ENCODE results near the gene WDR35.
"Not testable (repeated sequence)": the region's sequence is repeated elsewhere in the genome, so short reads cannot be mapped to it uniquely, and the experiment has no call there.

Gene WDR35

DNA sequence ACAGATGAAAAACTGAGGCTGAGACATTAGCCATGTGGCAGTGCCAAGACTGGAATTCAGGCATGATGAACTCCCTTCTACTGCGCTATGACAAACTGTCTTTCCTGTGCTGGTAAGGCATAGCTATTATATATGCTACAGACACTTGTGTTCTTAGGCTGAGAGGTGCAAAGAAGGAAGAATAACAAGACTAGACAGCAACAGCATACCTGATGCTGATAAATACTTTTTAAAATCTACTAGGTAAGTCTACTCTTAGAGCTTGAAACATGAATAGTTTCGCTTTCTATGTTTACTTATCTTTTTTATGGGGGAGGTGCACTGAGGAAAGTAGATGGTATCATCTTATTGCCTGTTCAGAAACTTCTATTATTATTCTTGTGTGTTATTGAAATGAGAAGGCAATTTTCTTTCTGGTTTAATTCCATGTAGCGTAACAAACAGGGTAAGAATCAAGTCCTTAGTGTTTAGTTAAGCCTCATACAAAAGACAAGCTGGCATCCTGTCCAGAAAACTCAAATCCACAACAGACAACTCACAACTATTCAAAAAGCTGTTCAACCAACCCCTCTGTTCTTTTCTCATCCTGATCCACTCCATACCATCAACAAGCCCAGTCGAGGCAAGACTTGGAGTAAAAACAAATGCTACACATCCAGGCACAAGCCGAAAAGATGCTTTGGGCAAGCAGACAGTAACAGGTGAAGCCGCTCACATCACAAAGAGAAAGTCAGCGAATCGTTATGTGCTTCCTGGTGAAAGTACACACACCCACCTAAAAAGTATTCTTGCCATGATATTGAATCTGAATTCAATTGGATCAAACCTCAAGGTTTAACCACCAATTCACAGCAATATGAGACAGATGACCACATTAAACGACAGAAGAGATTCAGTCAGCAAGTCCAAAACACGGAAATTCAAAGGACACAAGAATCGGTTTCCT lies 89.6 kb downstream of the WDR35 start:
- Histone ChIP-seq H3K4me1 (ENCODE audit: control insufficient read depth, insufficient read depth, low read length) (peaks cover 2% of the 10 kb centered on the region), H3K4me3 (ENCODE audit: low read depth, low read length) (peak overlapping the region; percentile 98)

DNA sequence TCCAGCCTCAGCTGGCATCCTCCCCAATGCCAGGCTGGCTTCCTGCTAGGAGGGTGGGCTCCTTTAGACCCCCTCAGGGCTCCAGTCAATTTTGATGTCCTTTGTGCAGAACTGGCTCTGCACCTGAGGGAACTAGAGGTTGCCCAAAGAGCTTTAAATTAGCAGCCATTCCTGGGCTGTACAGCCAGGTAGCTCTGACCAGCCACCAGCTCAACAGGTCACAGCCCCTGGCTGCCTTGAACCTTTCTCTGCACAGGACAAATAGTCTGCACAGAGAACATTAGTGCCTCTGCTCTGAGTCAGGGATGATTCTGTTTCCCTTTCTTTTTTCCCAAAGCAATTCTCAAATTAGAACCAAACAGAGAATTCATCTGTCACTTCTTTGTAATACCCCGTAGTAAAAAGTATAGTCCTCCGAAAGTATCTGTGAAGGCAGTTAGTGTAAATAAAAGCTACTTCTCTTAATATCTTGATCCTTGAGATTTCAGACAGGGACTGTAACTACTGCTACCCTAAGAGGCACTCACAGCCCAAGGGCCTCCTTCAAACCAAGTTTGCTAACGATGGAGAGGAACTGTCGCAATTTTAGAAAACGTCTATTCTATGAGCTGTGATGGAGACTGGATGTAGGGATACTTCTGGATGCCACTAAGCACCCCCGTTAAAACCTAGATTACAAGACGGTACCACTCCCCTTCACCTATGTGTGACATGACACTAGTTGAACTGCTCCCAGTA lies 91.1 kb downstream of the WDR35 start:
- H3K4me3 ChIP-seq (ENCODE audit: low read depth, low read length), result no peak overlapping the region

More for the DNA sequence above, 89.6 kb downstream of the WDR35 start:
- Histone ChIP-seq H3K9me3 (ENCODE audit: control insufficient read depth, insufficient read depth, low read length) (no peaks in the 10 kb centered on the region), H3K36me3 (ENCODE audit: control insufficient read depth, insufficient read depth, low read length) (no peaks in the 10 kb centered on the region), H3K27me3 (ENCODE audit: control insufficient read depth, insufficient read depth, low read length) (no peaks in the 10 kb centered on the region), H3K9ac (ENCODE audit: low read depth, low read length) (no peak overlapping the region)

DNA sequence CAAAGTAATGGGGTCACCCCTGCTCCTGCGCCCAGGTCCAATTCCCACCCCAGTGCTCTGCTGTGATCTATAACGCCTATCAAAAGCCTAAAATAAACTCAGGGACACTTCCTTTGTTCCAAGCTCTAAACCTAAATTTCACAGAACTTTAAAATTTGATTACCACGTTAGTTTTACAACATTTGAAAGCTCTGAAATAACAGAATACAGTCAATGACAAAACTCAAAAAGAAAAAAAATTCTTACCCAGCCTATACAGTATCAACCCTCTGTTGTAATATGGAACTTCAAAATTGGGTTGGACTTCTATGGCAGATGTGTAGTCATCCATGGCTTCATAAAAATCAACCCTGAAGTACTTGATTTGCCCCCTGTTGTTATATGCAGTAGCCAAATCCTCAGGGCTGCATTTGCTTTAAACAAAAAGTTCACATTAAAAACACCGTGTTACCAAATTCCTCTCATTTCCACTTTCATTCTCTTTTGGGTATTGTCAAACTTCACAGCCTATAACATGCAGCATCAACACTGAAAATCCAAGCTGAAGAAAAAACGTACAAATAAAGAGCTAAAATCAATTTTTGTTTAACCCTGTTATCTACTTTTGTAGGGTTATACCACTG lies 92.2 kb downstream of the WDR35 start:
- no peaks in the 10 kb centered on the region for H3K36me3 ChIP-seq (ENCODE audit: control insufficient read depth, insufficient read depth, low read length)
- no peaks in the 10 kb centered on the region for H3K9me3 ChIP-seq (ENCODE audit: control insufficient read depth, insufficient read depth, low read length)
- H3K4me1 ChIP-seq (ENCODE audit: control insufficient read depth, insufficient read depth, low read length), result peaks cover under 1% of the 10 kb centered on the region
- H3K4me3 ChIP-seq (ENCODE audit: low read depth, low read length), result no peak overlapping the region
- no peaks in the 10 kb centered on the region for H3K27me3 ChIP-seq (ENCODE audit: control insufficient read depth, insufficient read depth, low read length)
- no peak overlapping the region for H3K9ac ChIP-seq (ENCODE audit: low read depth, low read length)

More for the DNA sequence above, 91.1 kb downstream of the WDR35 start:
- no peaks in the 10 kb centered on the region for H3K9me3 ChIP-seq (ENCODE audit: control insufficient read depth, insufficient read depth, low read length)
- H3K4me1 ChIP-seq (ENCODE audit: control insufficient read depth, insufficient read depth, low read length), result peaks cover 2% of the 10 kb centered on the region
- H3K27me3 ChIP-seq (ENCODE audit: control insufficient read depth, insufficient read depth, low read length), result no peaks in the 10 kb centered on the region
- no peaks in the 10 kb centered on the region for H3K36me3 ChIP-seq (ENCODE audit: control insufficient read depth, insufficient read depth, low read length)
- H3K9ac ChIP-seq (ENCODE audit: low read depth, low read length), result no peak overlapping the region

GRCh38 chr2:19895535-19895934 lies 94.4 kb downstream of the WDR35 start:
- no peaks in the 10 kb centered on the region for H3K4me1 ChIP-seq (ENCODE audit: control insufficient read depth, insufficient read depth, low read length)
- H3K4me3 ChIP-seq (ENCODE audit: low read depth, low read length), result no peak overlapping the region
- H3K9me3 ChIP-seq (ENCODE audit: control insufficient read depth, insufficient read depth, low read length), result no peaks in the 10 kb centered on the region
- no peaks in the 10 kb centered on the region for H3K27me3 ChIP-seq (ENCODE audit: control insufficient read depth, insufficient read depth, low read length)
- no peaks in the 10 kb centered on the region for H3K36me3 ChIP-seq (ENCODE audit: control insufficient read depth, insufficient read depth, low read length)
- no peak overlapping the region for H3K9ac ChIP-seq (ENCODE audit: low read depth, low read length)

GRCh38 chr2:19894134-19894792 lies 95.6 kb downstream of the WDR35 start:
- H3K9me3 ChIP-seq (ENCODE audit: control insufficient read depth, insufficient read depth, low read length), result no peaks in the 10 kb centered on the region
- H3K4me1 ChIP-seq (ENCODE audit: control insufficient read depth, insufficient read depth, low read length), result no peaks in the 10 kb centered on the region
- H3K9ac ChIP-seq (ENCODE audit: low read depth, low read length), result no peak overlapping the region

DNA sequence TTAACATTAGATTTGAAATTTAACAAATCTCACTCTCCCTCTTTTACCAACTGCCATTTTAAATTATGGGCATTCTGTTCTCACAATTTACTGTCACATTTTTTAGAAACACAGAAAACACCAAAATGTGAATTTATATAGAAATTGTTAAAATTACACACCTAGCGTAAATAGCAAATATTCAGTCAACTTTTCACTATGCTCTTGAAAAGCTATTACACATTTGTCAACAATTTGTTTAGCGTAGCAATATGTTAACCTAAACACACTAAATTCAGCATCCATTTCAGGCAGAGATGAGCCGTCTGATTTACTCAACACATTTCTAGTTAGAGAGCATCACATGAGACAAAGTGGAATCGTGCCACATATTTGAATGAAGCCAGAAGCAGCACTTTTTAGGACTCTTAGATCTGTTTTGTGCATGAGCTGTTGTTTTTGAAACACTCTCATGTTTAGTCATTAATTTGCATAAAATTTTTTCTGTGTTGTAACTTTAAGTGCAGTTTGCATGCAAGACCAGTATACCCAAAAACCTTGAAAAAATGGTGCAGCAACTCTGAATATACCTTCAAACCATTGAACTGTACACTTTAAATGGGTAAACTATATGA lies 96.3 kb downstream of the WDR35 start:
- Histone ChIP-seq H3K4me3 (ENCODE audit: low read depth, low read length) (no peak overlapping the region), H3K4me1 (ENCODE audit: control insufficient read depth, insufficient read depth, low read length) (no peaks in the 10 kb centered on the region)

More at GRCh38 chr2:19894134-19894792, 95.6 kb downstream of the WDR35 start:
- Histone ChIP-seq H3K36me3 (ENCODE audit: control insufficient read depth, insufficient read depth, low read length) (no peaks in the 10 kb centered on the region), H3K27me3 (ENCODE audit: control insufficient read depth, insufficient read depth, low read length) (no peaks in the 10 kb centered on the region), H3K4me3 (ENCODE audit: low read depth, low read length) (no peak overlapping the region)

DNA sequence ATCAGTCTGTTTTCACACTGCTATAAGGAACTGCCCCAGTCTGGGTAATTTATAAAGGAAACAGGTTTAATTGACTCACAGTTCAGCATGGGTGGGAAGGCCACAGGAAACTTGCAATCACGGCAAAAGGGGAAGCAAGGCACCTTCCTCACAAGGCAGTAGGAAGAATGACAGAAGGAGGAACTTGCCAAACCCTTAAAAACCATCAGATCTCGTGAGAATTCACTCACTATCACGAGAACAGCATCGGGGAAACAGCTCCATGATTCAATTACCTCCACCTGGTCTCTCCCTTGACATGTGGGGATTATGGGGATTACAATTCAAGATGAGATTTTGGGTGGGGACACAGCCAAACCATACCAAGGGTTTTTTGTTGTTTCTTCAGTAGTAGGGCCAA lies 97.9 kb downstream of the WDR35 start:
- H3K9me3 ChIP-seq (ENCODE audit: control insufficient read depth, insufficient read depth, low read length); H3K27me3 ChIP-seq (ENCODE audit: control insufficient read depth, insufficient read depth, low read length); H3K9ac ChIP-seq (ENCODE audit: low read depth, low read length); H3K36me3 ChIP-seq (ENCODE audit: control insufficient read depth, insufficient read depth, low read length); H3K4me1 ChIP-seq (ENCODE audit: control insufficient read depth, insufficient read depth, low read length); H3K4me3 ChIP-seq (ENCODE audit: low read depth, low read length): not testable (repeated sequence)

More for the DNA sequence above, 96.3 kb downstream of the WDR35 start:
- Histone ChIP-seq H3K27me3 (ENCODE audit: control insufficient read depth, insufficient read depth, low read length) (no peaks in the 10 kb centered on the region), H3K9ac (ENCODE audit: low read depth, low read length) (no peak overlapping the region), H3K9me3 (ENCODE audit: control insufficient read depth, insufficient read depth, low read length) (no peaks in the 10 kb centered on the region), H3K36me3 (ENCODE audit: control insufficient read depth, insufficient read depth, low read length) (no peaks in the 10 kb centered on the region)

GRCh38 chr2:19890104-19890503 lies 99.8 kb downstream of the WDR35 start:
- no peak overlapping the region for H3K4me3 ChIP-seq (ENCODE audit: low read depth, low read length)
- no peaks in the 10 kb centered on the region for H3K4me1 ChIP-seq (ENCODE audit: control insufficient read depth, insufficient read depth, low read length)
- no peak overlapping the region for H3K9ac ChIP-seq (ENCODE audit: low read depth, low read length)
- H3K36me3 ChIP-seq (ENCODE audit: control insufficient read depth, insufficient read depth, low read length), result no peaks in the 10 kb centered on the region
- H3K9me3 ChIP-seq (ENCODE audit: control insufficient read depth, insufficient read depth, low read length), result no peaks in the 10 kb centered on the region
- no peaks in the 10 kb centered on the region for H3K27me3 ChIP-seq (ENCODE audit: control insufficient read depth, insufficient read depth, low read length)

GRCh38 chr2:19888831-19889230 lies 101.1 kb downstream of the WDR35 start:
- Histone ChIP-seq H3K4me3 (ENCODE audit: low read depth, low read length) (no peak overlapping the region), H3K27me3 (ENCODE audit: control insufficient read depth, insufficient read depth, low read length) (no peaks in the 10 kb centered on the region), H3K36me3 (ENCODE audit: control insufficient read depth, insufficient read depth, low read length) (no peaks in the 10 kb centered on the region), H3K9me3 (ENCODE audit: control insufficient read depth, insufficient read depth, low read length) (no peaks in the 10 kb centered on the region), H3K9ac (ENCODE audit: low read depth, low read length) (no peak overlapping the region), H3K4me1 (ENCODE audit: control insufficient read depth, insufficient read depth, low read length) (no peaks in the 10 kb centered on the region)

DNA sequence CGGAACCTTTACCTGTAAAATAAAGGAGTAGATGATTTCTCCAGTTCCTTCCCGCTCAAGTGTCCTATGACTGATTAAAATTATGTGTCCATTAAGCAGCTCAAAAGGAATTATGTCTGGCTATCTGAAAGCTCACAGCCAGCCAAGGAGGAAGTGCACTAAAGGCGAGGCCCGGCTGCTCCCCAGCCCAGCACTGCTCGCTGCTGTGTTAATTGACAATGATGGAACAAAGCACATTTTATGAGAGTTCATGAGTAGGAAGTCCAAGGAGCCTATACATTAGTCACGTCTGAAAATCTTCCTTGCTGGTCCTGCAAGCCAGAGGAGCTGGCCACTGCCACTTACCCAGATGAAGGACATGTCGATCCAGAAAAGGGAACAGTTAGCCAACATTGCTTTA lies 102.4 kb downstream of the WDR35 start:
- H3K9me3 ChIP-seq (ENCODE audit: control insufficient read depth, insufficient read depth, low read length), result no peaks in the 10 kb centered on the region
- H3K36me3 ChIP-seq (ENCODE audit: control insufficient read depth, insufficient read depth, low read length), result no peaks in the 10 kb centered on the region
- H3K4me3 ChIP-seq (ENCODE audit: low read depth, low read length), result no peak overlapping the region
- no peak overlapping the region for H3K9ac ChIP-seq (ENCODE audit: low read depth, low read length)
- H3K27me3 ChIP-seq (ENCODE audit: control insufficient read depth, insufficient read depth, low read length), result no peaks in the 10 kb centered on the region
- no peaks in the 10 kb centered on the region for H3K4me1 ChIP-seq (ENCODE audit: control insufficient read depth, insufficient read depth, low read length)

DNA sequence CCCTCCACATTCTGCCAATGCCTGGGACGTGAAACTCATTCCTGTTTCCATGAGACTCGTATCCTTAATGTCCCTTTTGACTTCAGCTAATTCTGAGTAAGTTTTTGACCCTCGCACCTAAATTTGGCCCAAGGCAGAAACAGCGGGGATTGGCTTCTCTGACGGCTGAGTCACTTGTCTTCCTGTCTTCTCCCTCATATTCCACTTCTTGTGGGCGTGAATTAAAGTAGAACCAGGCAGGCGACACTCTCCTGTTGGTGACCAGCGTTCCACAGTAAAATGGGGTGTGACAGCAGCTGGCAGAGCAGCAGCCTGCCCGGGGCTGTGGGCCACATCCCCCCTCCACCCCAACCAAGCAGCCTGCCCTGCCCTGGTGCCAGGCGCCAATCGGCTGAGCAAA lies 103.6 kb downstream of the WDR35 start:
- no peaks in the 10 kb centered on the region for H3K36me3 ChIP-seq (ENCODE audit: control insufficient read depth, insufficient read depth, low read length)
- no peaks in the 10 kb centered on the region for H3K9me3 ChIP-seq (ENCODE audit: control insufficient read depth, insufficient read depth, low read length)
- H3K4me1 ChIP-seq (ENCODE audit: control insufficient read depth, insufficient read depth, low read length), result no peaks in the 10 kb centered on the region
- H3K9ac ChIP-seq (ENCODE audit: low read depth, low read length), result no peak overlapping the region
- no peaks in the 10 kb centered on the region for H3K27me3 ChIP-seq (ENCODE audit: control insufficient read depth, insufficient read depth, low read length)
- no peak overlapping the region for H3K4me3 ChIP-seq (ENCODE audit: low read depth, low read length)

Data from iPS-15b (cell line).